Measurements from ENCODE around the gene MYL6B.

MYL6B gene

GRCh38 chr12:56163533-56164344 lies 11.4 kb downstream of the MYL6B start:
- Histone ChIP-seq H3K9me3 (ENCODE audit: control insufficient read depth, insufficient read depth, low read length) (no peaks in the 10 kb centered on the region), H3K4me1 (ENCODE audit: control insufficient read depth, insufficient read depth, low read length) (peaks cover 19% of the 10 kb centered on the region), H3K4me3 (ENCODE audit: low read depth, low read length) (no peak overlapping the region), H3K27me3 (ENCODE audit: control insufficient read depth, insufficient read depth, low read length) (no peaks in the 10 kb centered on the region), H3K9ac (ENCODE audit: low read depth, low read length) (no peak overlapping the region), H3K36me3 (ENCODE audit: control insufficient read depth, insufficient read depth, low read length) (peaks cover 70% of the 10 kb centered on the region)

DNA sequence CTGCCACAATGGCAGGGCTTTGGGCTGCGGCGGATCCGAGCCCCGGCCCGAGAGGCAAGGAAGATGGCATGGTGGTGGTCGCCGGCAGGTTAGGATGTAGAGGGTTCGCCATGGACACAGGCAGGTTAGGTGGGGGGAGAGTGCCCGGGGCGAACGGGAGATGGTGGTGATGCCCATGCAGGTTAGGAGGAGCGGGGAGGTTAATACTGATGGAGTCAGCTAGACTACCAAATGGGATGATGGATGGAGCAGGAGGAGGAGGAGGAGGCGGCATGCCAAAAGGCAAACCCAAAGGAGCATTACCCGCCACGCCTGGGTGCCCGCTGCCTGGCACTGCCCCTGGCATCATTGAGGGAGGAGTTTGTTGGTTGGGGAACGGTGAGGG lies 11.9 kb downstream of the MYL6B start:
- H3K4me3 ChIP-seq (ENCODE audit: low read depth, low read length) = no peak overlapping the region
- no peaks in the 10 kb centered on the region for H3K9me3 ChIP-seq (ENCODE audit: control insufficient read depth, insufficient read depth, low read length)
- H3K4me1 ChIP-seq (ENCODE audit: control insufficient read depth, insufficient read depth, low read length) = peaks cover 19% of the 10 kb centered on the region
- H3K36me3 ChIP-seq (ENCODE audit: control insufficient read depth, insufficient read depth, low read length) = peaks cover 70% of the 10 kb centered on the region
- H3K9ac ChIP-seq (ENCODE audit: low read depth, low read length) = no peak overlapping the region
- no peaks in the 10 kb centered on the region for H3K27me3 ChIP-seq (ENCODE audit: control insufficient read depth, insufficient read depth, low read length)

- Histone ChIP-seq H3K9me3 (ENCODE audit: control insufficient read depth, insufficient read depth, low read length) (no peaks in the 10 kb centered on the region), H3K4me3 (ENCODE audit: low read depth, low read length) (no peak overlapping the region), H3K4me1 (ENCODE audit: control insufficient read depth, insufficient read depth, low read length) (peaks cover 14% of the 10 kb centered on the region), H3K27me3 (ENCODE audit: control insufficient read depth, insufficient read depth, low read length) (no peaks in the 10 kb centered on the region), H3K9ac (ENCODE audit: low read depth, low read length) (no peak overlapping the region), H3K36me3 (ENCODE audit: control insufficient read depth, insufficient read depth, low read length) (peaks cover 69% of the 10 kb centered on the region)
These were observed 13.0 kb downstream of the MYL6B start for GRCh38 chr12:56165369-56165768.

DNA sequence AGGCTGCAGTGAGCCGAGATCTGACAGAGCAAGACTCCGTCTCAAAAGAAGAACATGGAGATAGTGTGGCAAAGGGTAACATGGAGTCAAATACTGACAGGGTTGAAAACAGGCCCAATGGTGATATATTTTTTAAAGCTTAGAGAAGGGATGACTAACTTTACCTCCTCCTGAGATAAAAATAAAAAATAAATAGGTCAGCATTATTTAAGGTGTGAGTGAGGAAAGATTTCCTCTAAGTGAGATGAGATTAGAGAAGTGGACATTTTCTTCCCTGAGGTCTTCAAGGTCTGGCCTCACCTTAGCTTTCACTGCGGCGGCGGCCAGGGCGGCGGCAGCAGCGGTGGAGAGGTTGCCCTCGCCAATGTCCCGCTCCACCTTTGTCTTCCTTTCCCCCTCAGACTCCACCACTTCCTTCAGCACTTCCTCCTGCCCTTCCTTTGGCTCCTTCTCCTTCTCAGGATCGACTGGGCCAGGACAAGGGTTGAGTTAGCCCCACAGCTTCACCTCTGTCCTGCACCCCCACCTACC lies 16.9 kb downstream of the MYL6B start:
- H3K9me3 ChIP-seq (ENCODE audit: control insufficient read depth, insufficient read depth, low read length) = no peaks in the 10 kb centered on the region
- no peak overlapping the region for H3K4me3 ChIP-seq (ENCODE audit: low read depth, low read length)
- no peaks in the 10 kb centered on the region for H3K27me3 ChIP-seq (ENCODE audit: control insufficient read depth, insufficient read depth, low read length)
- no peaks in the 10 kb centered on the region for H3K4me1 ChIP-seq (ENCODE audit: control insufficient read depth, insufficient read depth, low read length)
- no peak overlapping the region for H3K9ac ChIP-seq (ENCODE audit: low read depth, low read length)
- peaks cover 69% of the 10 kb centered on the region for H3K36me3 ChIP-seq (ENCODE audit: control insufficient read depth, insufficient read depth, low read length)

DNA sequence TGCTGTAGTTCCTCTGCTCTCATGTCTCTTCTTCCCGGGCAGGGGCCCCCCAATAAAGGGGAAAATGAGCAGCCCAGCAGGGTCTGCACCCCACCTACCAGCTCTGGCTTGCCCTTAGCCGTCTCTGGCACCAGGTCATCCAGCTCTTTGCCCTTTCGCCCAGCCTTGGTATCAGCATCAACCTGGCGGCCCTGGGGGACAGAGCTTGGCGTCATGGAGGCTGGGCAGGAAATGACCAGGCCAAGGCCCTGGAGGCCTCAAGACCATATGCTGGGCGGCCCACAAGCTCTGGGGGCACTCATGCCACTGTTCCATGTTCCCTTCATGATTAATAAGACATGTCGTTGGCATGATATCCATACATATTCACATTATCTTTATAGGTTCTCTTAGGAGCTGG lies 20.5 kb downstream of the MYL6B start:
- H3K4me1 ChIP-seq (ENCODE audit: control insufficient read depth, insufficient read depth, low read length) = no peaks in the 10 kb centered on the region
- no peak overlapping the region for H3K4me3 ChIP-seq (ENCODE audit: low read depth, low read length)
- no peak overlapping the region for H3K9ac ChIP-seq (ENCODE audit: low read depth, low read length)
- peaks cover 65% of the 10 kb centered on the region for H3K36me3 ChIP-seq (ENCODE audit: control insufficient read depth, insufficient read depth, low read length)
- no peaks in the 10 kb centered on the region for H3K27me3 ChIP-seq (ENCODE audit: control insufficient read depth, insufficient read depth, low read length)
- H3K9me3 ChIP-seq (ENCODE audit: control insufficient read depth, insufficient read depth, low read length) = no peaks in the 10 kb centered on the region

DNA sequence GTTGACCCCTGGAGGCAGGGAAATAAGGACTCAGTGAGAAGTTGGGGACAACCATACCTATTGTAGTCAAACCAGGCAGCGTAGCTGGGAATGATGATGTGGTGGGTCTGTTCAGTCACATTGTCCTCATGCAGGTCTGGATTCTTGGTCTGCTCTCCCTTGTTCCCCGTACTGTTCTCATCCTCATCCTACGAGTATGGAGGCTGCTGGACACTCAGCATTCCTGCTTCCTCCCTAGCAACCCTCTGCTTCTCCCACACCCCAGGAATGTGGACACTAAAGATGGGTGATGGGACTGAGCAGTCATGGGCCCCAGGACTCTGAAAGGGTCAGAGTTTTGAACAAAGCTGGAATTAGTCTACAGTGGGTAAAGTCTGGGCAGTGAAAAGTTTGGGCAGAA lies 26.0 kb downstream of the MYL6B start:
- H3K36me3 ChIP-seq (ENCODE audit: control insufficient read depth, insufficient read depth, low read length) = peaks cover 53% of the 10 kb centered on the region
- no peaks in the 10 kb centered on the region for H3K9me3 ChIP-seq (ENCODE audit: control insufficient read depth, insufficient read depth, low read length)
- no peaks in the 10 kb centered on the region for H3K27me3 ChIP-seq (ENCODE audit: control insufficient read depth, insufficient read depth, low read length)
- H3K4me1 ChIP-seq (ENCODE audit: control insufficient read depth, insufficient read depth, low read length) = no peaks in the 10 kb centered on the region
- H3K4me3 ChIP-seq (ENCODE audit: low read depth, low read length) = no peak overlapping the region
- no peak overlapping the region for H3K9ac ChIP-seq (ENCODE audit: low read depth, low read length)

DNA sequence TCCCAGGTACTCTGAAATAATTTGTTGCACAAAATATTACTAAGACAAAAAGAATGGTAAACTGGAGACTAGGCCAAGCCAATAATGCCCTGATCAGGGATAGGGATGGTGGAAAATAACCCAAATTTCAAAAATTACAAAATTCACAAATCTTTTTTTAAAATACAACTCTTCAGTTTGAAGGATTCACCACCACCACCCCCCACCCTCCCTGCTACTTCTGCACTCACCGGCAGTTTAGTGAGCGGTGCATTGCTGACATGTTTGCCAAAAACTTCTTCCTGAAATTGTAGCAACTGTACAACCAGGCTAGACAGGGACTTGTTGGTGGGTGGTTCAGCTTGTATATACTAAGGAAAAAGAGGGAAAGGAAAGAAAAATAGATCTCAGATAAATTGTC lies 34.6 kb downstream of the MYL6B start:
- no peak overlapping the region for H3K9ac ChIP-seq (ENCODE audit: low read depth, low read length)
- peaks cover 31% of the 10 kb centered on the region for H3K36me3 ChIP-seq (ENCODE audit: control insufficient read depth, insufficient read depth, low read length)
- no peaks in the 10 kb centered on the region for H3K9me3 ChIP-seq (ENCODE audit: control insufficient read depth, insufficient read depth, low read length)
- peaks cover 8% of the 10 kb centered on the region for H3K4me1 ChIP-seq (ENCODE audit: control insufficient read depth, insufficient read depth, low read length)
- H3K27me3 ChIP-seq (ENCODE audit: control insufficient read depth, insufficient read depth, low read length) = no peaks in the 10 kb centered on the region
- no peak overlapping the region for H3K4me3 ChIP-seq (ENCODE audit: low read depth, low read length)

DNA sequence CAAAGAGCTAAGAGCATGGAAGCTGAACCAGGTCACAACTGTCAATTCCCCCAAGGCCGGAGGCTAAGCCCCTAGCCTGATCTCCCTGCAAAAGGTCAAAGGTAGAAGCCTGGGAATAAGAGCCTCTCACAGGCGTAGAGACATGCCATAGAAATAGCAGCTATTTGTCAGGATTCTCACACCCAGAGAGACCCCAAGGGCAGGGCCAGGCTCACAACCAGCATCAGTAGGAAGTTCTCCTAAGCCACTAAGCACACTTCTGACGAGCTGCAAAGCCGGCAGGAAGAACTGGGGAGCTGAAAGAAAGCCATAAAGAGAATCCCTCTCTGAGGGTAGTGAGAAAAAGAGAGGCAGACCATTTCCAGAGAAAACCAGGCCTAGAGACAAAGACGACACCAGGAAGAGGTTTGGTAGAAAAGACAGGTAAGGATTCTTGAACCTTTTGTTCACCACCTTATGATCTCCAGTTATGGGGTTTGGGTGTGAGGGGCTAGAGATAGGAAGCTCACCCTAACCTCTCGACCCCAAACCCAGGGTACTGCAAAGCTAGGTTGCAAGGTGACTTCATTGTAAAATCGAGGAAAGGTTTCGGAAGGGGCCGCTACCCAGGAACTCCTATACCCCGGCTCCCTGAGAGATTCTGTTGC lies 35.9 kb downstream of the MYL6B start:
- Histone ChIP-seq H3K9me3 (ENCODE audit: control insufficient read depth, insufficient read depth, low read length) (no peaks in the 10 kb centered on the region), H3K4me3 (ENCODE audit: low read depth, low read length) (peak overlapping the region; percentile 82), H3K36me3 (ENCODE audit: control insufficient read depth, insufficient read depth, low read length) (peaks cover 26% of the 10 kb centered on the region), H3K9ac (ENCODE audit: low read depth, low read length) (peak overlapping the region; percentile 71), H3K27me3 (ENCODE audit: control insufficient read depth, insufficient read depth, low read length) (no peaks in the 10 kb centered on the region), H3K4me1 (ENCODE audit: control insufficient read depth, insufficient read depth, low read length) (peaks cover 8% of the 10 kb centered on the region)

DNA sequence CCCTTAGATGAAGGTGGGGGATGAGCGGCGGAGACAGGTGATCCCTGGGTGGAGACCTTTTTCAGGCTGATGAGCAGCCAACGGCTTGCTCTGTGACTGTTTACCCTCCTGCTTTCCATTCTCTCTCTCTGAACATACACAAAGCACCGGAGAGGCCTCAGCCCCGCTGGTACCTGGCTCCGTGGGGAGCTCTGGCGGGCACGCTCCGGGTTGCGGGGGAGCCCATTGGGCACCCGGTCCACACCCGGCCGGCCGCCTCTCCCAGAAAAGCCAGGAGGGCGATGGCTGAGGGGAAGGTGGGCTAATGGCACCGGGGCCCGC lies 36.4 kb downstream of the MYL6B start:
- peak overlapping the region; percentile 82 for H3K4me3 ChIP-seq (ENCODE audit: low read depth, low read length)
- H3K9ac ChIP-seq (ENCODE audit: low read depth, low read length) = peak overlapping the region; percentile 71
- no peaks in the 10 kb centered on the region for H3K27me3 ChIP-seq (ENCODE audit: control insufficient read depth, insufficient read depth, low read length)
- H3K36me3 ChIP-seq (ENCODE audit: control insufficient read depth, insufficient read depth, low read length) = peaks cover 21% of the 10 kb centered on the region
- no peaks in the 10 kb centered on the region for H3K9me3 ChIP-seq (ENCODE audit: control insufficient read depth, insufficient read depth, low read length)
- peaks cover 8% of the 10 kb centered on the region for H3K4me1 ChIP-seq (ENCODE audit: control insufficient read depth, insufficient read depth, low read length)

DNA sequence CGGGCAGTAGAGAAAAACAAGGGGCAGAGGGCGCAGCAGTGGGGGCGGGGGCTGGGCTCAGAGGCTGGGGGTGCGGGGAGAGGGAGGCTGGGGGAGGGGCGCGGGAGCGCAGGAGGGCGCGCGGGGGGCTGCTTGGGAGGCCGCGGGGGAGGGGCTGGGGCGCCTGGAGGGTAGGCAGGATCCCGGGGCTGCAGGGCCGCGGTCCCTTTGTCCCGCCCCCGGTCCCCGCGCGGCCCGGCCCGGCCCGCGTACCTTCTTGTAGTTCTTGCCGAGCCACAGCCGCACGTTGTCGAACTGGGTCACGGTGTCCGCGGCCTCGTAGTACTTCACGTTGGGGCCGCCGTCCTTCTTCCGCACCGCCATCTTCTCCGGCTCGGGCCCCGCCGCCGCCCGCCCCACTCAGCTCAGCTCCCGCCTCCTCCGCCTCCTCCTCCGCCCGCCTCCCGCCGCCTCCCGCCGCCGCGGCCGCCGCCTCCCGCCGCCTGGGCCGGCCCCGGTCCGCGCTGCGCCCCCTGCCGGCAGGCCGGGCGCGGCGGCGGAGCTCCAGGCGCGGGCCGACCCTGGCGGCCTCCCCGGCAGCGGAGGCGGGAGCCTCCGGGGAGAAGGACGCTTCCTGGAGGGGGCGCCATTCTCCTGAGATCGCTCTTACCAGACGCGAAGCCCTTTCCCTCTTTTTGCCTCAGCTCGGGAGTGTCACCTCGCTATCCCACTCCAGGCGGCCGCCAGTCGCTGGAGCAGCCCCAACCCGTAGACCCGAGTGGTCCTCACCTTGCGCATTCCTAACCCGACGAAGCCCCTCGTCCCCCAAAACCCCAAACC lies 36.9 kb downstream of the MYL6B start, which contains the start of gene SMARCC2:
Gene SMARCC2 (minus strand): TSS at position 385 of the 819 bp plus-strand sequence. CDS start 22 bp downstream, at position 363.
- Histone ChIP-seq H3K27me3 (ENCODE audit: control insufficient read depth, insufficient read depth, low read length) (no peaks in the 10 kb centered on the region), H3K4me1 (ENCODE audit: control insufficient read depth, insufficient read depth, low read length) (peaks cover 8% of the 10 kb centered on the region), H3K9me3 (ENCODE audit: control insufficient read depth, insufficient read depth, low read length) (no peaks in the 10 kb centered on the region), H3K9ac (ENCODE audit: low read depth, low read length) (peak within 1 kb of the TSS; percentile 93), H3K4me3 (ENCODE audit: low read depth, low read length) (peak within 1 kb of the TSS; percentile 94), H3K36me3 (ENCODE audit: control insufficient read depth, insufficient read depth, low read length) (peaks cover 16% of the 10 kb centered on the region)

DNA sequence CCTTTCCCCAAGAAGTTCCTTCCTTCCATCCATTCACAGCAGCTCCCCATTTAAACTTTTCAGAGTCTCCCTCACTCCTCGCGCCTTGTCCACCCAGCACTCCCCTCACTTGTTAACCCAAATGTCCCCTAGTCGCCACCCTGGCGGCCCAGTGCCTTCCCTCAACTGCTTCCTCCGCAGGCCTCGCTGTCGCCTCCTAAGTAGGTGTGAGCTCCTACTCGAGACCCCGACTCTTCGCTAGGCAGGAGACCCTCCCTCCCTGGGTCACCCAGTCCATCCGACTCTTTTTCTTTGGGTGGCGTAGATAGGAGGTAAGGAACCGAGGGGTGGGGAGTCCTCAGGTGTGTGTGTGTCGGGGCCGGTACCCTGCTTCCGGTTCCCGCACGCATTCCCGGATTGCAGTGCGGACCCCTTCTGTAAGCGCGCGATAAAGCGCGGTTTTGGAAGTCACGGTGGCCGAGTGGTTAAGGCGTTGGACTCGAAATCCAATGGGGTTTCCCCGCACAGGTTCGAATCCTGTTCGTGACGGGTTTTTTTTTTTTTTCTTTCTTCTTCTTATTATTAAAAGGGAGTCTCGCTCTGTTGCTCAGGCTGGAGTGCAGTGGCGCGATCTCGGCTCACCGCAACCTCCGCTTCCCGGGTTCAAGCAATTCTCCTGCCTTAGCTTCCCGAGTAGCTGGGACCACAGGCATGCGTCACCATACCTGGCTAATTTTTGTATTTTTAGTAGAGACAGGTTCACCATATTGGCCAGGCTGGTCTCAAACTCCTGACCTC lies 37.7 kb downstream of the MYL6B start:
- Histone ChIP-seq H3K9ac (ENCODE audit: low read depth, low read length) (peak overlapping the region; percentile 93), H3K4me3 (ENCODE audit: low read depth, low read length) (peak overlapping the region; percentile 94), H3K27me3 (ENCODE audit: control insufficient read depth, insufficient read depth, low read length) (no peaks in the 10 kb centered on the region), H3K4me1 (ENCODE audit: control insufficient read depth, insufficient read depth, low read length) (peaks cover 8% of the 10 kb centered on the region), H3K36me3 (ENCODE audit: control insufficient read depth, insufficient read depth, low read length) (peaks cover 9% of the 10 kb centered on the region), H3K9me3 (ENCODE audit: control insufficient read depth, insufficient read depth, low read length) (no peaks in the 10 kb centered on the region)

Measured in iPS-15b (cell line).